Measurements from ENCODE around the gene TCF7L1.

DNA sequence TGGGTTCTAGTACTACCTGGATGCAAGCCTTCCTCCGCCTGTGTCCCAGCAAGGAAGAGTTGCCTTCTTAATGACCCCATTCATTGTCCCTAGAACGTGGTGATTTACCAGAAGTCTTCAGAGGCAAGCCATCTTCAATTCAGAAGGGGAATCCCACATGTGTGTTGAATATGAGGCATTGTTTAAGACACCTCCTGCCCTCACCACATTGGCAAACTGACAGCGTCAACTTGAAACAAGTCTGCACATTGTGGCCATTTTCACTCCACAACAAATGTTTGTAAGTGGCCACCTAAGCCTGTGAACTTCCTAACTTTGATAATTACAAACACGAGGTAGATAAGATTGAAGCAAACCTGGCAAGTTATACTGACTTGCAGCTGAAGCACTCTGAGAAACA is 83.7 kb downstream of the TCF7L1 start:
- TF ChIP-seq ZNF565 (CRISPR knock-in tag; conservative IDR thresholded peaks at IDR 0.05; ENCODE audit: low read depth): no peak
- TF ChIP-seq, protein P1, sequence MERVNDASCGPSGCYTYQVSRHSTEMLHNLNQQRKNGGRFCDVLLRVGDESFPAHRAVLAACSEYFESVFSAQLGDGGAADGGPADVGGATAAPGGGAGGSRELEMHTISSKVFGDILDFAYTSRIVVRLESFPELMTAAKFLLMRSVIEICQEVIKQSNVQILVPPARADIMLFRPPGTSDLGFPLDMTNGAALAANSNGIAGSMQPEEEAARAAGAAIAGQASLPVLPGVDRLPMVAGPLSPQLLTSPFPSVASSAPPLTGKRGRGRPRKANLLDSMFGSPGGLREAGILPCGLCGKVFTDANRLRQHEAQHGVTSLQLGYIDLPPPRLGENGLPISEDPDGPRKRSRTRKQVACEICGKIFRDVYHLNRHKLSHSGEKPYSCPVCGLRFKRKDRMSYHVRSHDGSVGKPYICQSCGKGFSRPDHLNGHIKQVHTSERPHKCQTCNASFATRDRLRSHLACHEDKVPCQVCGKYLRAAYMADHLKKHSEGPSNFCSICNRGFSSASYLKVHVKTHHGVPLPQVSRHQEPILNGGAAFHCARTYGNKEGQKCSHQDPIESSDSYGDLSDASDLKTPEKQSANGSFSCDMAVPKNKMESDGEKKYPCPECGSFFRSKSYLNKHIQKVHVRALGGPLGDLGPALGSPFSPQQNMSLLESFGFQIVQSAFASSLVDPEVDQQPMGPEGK (CRISPR knock-in tag; IDR thresholded peaks at IDR 0.05; ENCODE audit: borderline replicate concordance): no peak
- TF ChIP-seq OSR1 (CRISPR knock-in tag; IDR thresholded peaks at IDR 0.05): no peak
- TF ChIP-seq SNAI2 (CRISPR knock-in tag; IDR thresholded peaks at IDR 0.05): no peak
- TF ChIP-seq, protein P2, sequence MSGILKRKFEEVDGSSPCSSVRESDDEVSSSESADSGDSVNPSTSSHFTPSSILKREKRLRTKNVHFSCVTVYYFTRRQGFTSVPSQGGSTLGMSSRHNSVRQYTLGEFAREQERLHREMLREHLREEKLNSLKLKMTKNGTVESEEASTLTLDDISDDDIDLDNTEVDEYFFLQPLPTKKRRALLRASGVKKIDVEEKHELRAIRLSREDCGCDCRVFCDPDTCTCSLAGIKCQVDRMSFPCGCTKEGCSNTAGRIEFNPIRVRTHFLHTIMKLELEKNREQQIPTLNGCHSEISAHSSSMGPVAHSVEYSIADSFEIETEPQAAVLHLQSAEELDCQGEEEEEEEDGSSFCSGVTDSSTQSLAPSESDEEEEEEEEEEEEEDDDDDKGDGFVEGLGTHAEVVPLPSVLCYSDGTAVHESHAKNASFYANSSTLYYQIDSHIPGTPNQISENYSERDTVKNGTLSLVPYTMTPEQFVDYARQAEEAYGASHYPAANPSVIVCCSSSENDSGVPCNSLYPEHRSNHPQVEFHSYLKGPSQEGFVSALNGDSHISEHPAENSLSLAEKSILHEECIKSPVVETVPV (CRISPR knock-in tag; IDR thresholded peaks at IDR 0.05): no peak

All from SK-N-SH treated with all-trans-retinoic acid at 6 μM for 48 hours (cell line).